IPS-15b (cell line): ENCODE results near the gene NAIF1.
"Not testable (repeated sequence)": the region's sequence is repeated elsewhere in the genome, so short reads cannot be mapped to it uniquely, and the experiment has no call there.

Source experiments
- H3K27me3 ChIP-seq: one replicate; pipeline ENCODE4 v1.6.1; 2013; ENCODE audit warnings: low read length; ENCODE audit not compliant: control insufficient read depth, insufficient read depth
- H3K36me3 ChIP-seq: one replicate; pipeline ENCODE4 v1.6.1; 2013; ENCODE audit warnings: low read length; ENCODE audit not compliant: control insufficient read depth, insufficient read depth
- H3K4me1 ChIP-seq: one replicate; pipeline ENCODE4 v1.6.1; 2013; ENCODE audit warnings: mild to moderate bottlenecking, low read length; ENCODE audit not compliant: control insufficient read depth, insufficient read depth
- H3K4me3 ChIP-seq: one replicate; pipeline ENCODE4 v1.5.1; 2013; ENCODE audit warnings: low read depth, low read length
- H3K9ac ChIP-seq: one replicate; pipeline ENCODE4 v1.6.1; 2013; ENCODE audit warnings: low read depth, mild to moderate bottlenecking, low read length
- H3K9me3 ChIP-seq: one replicate; pipeline ENCODE4 v1.6.1; 2013; ENCODE audit warnings: mild to moderate bottlenecking, low read length; ENCODE audit not compliant: control insufficient read depth, insufficient read depth

Gene NAIF1

DNA sequence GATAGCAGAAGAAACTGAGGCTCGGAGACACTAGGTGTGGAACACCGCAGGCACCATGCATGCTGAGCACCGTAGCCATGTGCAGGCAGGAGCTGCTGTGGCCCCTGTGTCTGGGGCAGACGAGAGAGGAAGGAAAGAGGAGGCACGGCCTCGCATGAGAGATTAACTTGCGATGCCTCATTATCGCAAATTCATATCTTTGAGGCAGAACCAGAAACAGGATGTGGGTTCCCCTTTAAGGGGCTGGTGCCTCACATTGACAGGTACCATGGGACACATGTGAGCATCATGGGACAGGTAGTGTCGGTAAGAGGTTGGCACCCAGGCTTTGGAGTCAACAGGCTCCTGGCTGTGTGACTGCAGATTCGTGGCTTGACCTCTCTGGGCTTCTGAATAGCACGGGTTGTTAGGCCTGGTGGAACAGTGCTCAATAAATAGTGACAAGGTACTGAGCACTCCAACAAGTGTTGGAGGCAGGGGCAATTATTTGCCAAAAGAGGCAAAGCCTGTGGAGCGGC lies 40.8 kb downstream of the NAIF1 start:
- Histone ChIP-seq H3K9ac (no peak overlapping the region), H3K4me1 (no peaks in the 10 kb centered on the region), H3K27me3 (no peaks in the 10 kb centered on the region), H3K9me3 (no peaks in the 10 kb centered on the region), H3K4me3 (no peak overlapping the region), H3K36me3 (no peaks in the 10 kb centered on the region)

DNA sequence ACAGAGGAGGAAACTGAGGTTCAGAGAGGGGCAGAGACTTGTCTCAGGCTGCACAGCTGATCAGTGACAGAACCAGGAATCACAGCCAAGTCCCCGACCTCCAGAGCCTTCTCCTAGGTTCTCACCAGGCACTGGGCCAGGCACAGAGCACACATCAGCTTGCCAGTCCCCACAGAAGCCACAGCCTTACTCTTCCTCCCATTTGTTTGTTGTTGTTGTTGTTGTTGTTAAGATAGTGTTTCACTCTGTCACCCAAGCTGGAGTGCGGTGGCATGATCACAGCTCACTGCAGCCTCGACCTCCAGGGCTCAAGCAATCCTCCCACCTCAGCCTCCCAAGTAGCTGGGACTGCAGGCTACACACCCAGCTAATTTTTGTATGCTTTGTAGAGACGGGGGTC lies 41.4 kb downstream of the NAIF1 start:
- Histone ChIP-seq H3K9me3 (no peaks in the 10 kb centered on the region), H3K36me3 (no peaks in the 10 kb centered on the region), H3K4me1 (no peaks in the 10 kb centered on the region), H3K27me3 (no peaks in the 10 kb centered on the region), H3K4me3 (no peak overlapping the region), H3K9ac (no peak overlapping the region)

DNA sequence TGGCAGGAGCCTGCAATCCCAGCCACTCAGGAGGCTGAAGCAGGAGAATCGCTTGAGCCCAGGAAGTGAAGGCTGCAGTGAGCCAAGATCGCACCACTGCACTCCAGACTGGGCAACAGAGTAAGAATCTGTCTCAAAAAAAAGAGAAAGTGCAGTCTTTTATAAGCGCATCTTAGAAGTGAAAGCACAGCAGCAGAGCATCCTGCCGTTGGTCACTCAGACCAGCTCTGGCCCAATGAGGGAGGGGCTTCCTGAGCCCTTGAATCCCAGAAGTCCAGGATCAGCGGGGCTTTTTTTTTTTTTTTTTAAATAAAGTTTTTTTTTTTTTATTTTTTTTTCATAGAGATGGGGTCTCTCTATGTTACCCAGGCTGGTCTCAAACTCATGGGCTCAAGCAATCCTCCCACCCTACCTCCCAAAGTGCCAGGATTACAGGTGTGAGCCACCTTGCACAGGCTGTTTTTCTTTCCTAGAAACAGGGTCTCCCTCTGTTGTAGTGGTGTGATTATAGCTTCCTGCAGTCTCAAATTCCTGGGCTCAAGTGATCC lies 42.3 kb downstream of the NAIF1 start:
- H3K36me3 ChIP-seq: no peaks in the 10 kb centered on the region
- no peaks in the 10 kb centered on the region for H3K9me3 ChIP-seq
- H3K4me3 ChIP-seq: no peak overlapping the region
- H3K27me3 ChIP-seq: no peaks in the 10 kb centered on the region
- H3K9ac ChIP-seq: no peak overlapping the region
- no peaks in the 10 kb centered on the region for H3K4me1 ChIP-seq

DNA sequence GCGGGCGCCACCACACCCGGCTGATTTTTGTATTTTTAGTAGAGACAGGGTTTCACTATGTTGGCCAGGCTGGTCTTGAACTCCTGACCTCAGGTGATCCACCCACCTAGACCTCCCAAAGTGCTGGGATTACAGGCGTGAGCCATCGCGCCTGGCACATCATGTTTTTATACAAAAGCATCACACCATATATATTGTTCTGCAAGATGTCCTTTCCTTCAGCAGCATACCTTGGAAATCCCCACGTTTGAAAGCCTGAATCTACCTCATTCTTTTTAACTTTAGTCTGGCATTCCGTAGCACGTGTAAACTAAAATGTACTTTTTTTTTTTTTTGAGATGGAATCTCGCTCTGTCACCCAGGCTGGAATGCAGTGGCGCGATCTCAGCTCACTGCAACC lies 43.4 kb downstream of the NAIF1 start:
- H3K36me3 ChIP-seq, H3K9ac ChIP-seq, H3K27me3 ChIP-seq, H3K9me3 ChIP-seq, H3K4me1 ChIP-seq, H3K4me3 ChIP-seq: not testable (repeated sequence)

DNA sequence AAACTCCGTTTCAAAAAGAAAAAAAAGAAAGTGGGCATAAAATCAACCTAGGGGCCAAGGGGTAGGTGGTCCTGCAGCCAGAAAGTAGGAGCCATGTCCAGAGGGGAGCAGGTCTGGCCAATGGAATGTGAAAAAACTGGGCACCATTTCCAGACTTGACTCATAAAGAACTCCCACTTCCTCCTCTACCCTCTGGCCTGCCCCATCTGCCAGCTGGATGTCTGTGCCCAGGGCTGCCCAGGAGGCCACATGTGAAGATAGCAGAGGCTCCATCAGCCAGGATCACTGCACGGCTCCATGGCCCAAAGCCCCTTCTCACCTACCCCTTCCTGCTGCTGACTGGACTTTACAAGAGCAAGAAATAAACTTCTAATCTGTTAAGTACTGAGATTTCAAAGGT lies 44.2 kb downstream of the NAIF1 start:
- Histone ChIP-seq H3K4me1 (no peaks in the 10 kb centered on the region), H3K9me3 (no peaks in the 10 kb centered on the region), H3K4me3 (no peak overlapping the region), H3K36me3 (no peaks in the 10 kb centered on the region), H3K9ac (no peak overlapping the region), H3K27me3 (no peaks in the 10 kb centered on the region)

DNA sequence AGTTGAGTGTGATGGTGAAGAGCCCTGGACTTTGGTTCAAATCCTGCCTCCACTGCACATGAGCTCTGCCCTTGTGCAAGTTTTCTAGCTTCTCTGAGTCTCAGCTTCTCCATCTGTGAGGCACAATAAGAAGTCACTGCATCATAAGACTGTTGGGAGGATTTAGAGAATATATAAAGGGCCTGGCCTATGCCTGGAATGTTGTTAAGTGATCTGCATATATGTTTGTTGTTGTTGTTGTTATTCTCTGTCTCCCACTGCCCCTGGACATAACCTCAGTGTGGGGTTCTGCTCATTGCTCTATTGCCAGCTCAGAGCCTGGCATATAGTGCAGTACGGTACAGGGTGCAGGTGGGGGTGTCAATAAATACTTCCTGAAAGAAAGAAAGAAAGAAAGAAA lies 46.0 kb downstream of the NAIF1 start:
- Histone ChIP-seq H3K4me3 (no peak overlapping the region), H3K9ac (no peak overlapping the region), H3K27me3 (no peaks in the 10 kb centered on the region), H3K9me3 (no peaks in the 10 kb centered on the region), H3K4me1 (no peaks in the 10 kb centered on the region), H3K36me3 (no peaks in the 10 kb centered on the region)

DNA sequence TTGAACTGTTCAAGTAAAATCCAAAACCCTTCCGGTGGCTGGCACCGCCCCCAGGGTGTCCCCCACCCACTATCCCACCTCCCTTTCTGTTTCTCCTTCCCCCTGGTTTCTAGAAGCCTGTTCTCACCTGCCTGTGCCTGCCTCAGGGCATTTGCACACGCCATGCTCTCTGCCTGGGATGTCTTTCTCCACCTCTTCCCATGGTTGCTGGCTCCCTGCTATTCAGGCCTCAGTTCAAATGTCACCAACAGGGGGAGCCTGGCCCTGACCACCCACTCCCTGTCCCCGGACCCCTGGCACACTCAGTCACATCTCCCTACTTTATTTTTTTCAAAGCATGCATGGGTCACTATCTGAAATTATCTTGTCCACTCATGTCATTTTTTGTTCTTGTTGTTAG lies 46.4 kb downstream of the NAIF1 start:
- H3K9ac ChIP-seq: no peak overlapping the region
- H3K9me3 ChIP-seq: no peaks in the 10 kb centered on the region
- H3K4me3 ChIP-seq: no peak overlapping the region
- no peaks in the 10 kb centered on the region for H3K4me1 ChIP-seq
- no peaks in the 10 kb centered on the region for H3K27me3 ChIP-seq
- H3K36me3 ChIP-seq: no peaks in the 10 kb centered on the region

DNA sequence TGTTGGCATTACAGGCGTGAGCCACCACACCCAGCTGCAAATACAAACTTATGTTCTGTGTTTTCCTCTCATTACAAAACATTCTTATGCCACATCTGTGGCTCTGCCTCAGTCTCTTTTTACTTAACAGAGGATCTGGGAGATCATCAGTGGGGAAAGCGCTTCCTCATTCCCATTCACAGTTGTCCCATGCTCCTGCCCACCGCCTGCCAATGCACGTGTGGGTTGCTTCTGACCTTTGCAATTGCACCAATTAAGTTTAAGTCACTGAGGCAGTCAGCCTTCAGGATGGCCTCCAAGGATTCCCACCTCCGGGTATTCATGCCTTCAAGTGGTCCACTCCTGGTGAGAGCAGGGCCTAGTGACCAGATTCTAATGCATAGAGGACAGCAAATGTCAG lies 51.4 kb downstream of the NAIF1 start:
- Histone ChIP-seq H3K27me3 (no peaks in the 10 kb centered on the region), H3K9ac (no peak overlapping the region), H3K4me1 (no peaks in the 10 kb centered on the region), H3K36me3 (no peaks in the 10 kb centered on the region), H3K4me3 (no peak overlapping the region), H3K9me3 (no peaks in the 10 kb centered on the region)
